Chondrocyte (in vitro differentiated cells): ENCODE results near the gene PTGES2. TPM values are rescaled to one million over a fixed set of nuclear protein-coding genes. Genes with fewer than 3 reads are reported as not detected.

ENCODE experiments used
- DNase-seq: peaks from one replicate; pipeline ENCODE4 v3.0.0; 2021; ENCODE audit warnings: mixed read lengths, low spot score
- H3K27ac Mint-ChIP-seq: one replicate; pipeline ENCODE4 v1.8.0; 2021; ENCODE audit warnings: mild to moderate bottlenecking, moderate library complexity, mixed read lengths; ENCODE audit not compliant: unreplicated experiment
- H3K27me3 Mint-ChIP-seq: 2 replicates; pipeline ENCODE4 v1.8.0; 2021; ENCODE audit warnings: low read depth, mixed read lengths
- H3K36me3 Mint-ChIP-seq: 2 replicates; pipeline ENCODE4 v1.8.0; 2021; ENCODE audit warnings: low read depth, mixed read lengths
- H3K4me1 Mint-ChIP-seq: 2 replicates; pipeline ENCODE4 v1.8.0; 2021; ENCODE audit warnings: low read depth, mild to moderate bottlenecking, mixed read lengths
- H3K4me3 Mint-ChIP-seq: one replicate; pipeline ENCODE4 v1.8.0; 2021; ENCODE audit warnings: mild to moderate bottlenecking, moderate library complexity, mixed read lengths; ENCODE audit not compliant: unreplicated experiment
- H3K9me3 Mint-ChIP-seq: 2 replicates; pipeline ENCODE4 v1.8.0; 2021; ENCODE audit warnings: low read depth, mixed read lengths
- total RNA-seq: library from RNA; stranded (reverse); gene quantifications from 3 replicates; pipeline ENCODE4 v1.2.1, GENCODE V29; 2021
- TF ChIP-seq, protein P1 (sequence below): fragments of 200-600 bp; sonication (generic); IDR thresholded peaks from 2 replicates; pipeline ENCODE4 v1.5.0; 2021; ENCODE audit warnings: antibody characterized with exemption, mild to moderate bottlenecking, moderate library complexity

PTGES2 gene
- total RNA-seq, 1 donor from 2014 or later: 49.3 TPM

DNA sequence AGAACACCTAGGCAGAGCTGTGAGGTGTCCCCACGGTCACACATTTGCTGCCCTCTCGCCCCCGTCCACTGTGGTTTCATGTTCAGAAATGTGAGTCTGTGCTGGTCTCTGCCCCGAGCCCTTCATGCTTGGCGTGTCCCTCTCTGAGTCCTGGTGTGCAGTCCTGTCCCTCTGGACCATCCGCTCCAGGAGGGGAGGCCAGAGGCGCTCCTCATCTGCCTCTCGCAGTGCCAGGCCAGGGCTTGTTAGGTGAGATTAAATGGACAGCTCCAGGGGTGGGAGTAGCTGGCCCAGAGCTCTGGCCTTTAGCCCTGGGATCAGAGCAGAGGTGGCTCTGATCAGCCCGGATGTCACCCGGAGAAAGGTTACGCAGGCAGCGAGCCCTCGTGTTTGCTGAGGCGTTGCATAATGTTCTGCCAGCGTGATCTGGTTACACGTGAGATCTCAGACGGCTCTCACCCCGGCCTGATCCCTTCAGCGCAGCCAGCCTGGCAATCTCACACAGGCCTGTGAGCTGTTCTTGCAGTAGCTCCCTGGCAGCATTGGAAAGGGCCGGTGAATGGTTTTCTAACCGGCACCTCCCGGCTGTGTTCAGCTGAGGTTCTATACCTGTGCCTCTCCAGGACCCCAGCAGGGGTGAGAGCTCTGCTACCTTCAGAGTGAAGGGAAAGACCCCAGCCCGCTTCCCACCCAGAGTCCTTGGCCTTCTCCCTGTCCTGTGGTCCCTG lies 24.5 kb downstream of the PTGES2 start:
- TF ChIP-seq, protein P1, sequence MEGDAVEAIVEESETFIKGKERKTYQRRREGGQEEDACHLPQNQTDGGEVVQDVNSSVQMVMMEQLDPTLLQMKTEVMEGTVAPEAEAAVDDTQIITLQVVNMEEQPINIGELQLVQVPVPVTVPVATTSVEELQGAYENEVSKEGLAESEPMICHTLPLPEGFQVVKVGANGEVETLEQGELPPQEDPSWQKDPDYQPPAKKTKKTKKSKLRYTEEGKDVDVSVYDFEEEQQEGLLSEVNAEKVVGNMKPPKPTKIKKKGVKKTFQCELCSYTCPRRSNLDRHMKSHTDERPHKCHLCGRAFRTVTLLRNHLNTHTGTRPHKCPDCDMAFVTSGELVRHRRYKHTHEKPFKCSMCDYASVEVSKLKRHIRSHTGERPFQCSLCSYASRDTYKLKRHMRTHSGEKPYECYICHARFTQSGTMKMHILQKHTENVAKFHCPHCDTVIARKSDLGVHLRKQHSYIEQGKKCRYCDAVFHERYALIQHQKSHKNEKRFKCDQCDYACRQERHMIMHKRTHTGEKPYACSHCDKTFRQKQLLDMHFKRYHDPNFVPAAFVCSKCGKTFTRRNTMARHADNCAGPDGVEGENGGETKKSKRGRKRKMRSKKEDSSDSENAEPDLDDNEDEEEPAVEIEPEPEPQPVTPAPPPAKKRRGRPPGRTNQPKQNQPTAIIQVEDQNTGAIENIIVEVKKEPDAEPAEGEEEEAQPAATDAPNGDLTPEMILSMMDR: no peak
- DNase-seq: no peak
- Mint-ChIP-seq H3K4me1 (peaks cover 40% of the 10 kb centered on the region), H3K4me3 (peak overlapping the region; percentile 19), H3K27ac (peak overlapping the region; percentile 51), H3K36me3 (peaks cover 39% of the 10 kb centered on the region), H3K27me3 (no peaks in the 10 kb centered on the region), H3K9me3 (no peaks in the 10 kb centered on the region)

DNA sequence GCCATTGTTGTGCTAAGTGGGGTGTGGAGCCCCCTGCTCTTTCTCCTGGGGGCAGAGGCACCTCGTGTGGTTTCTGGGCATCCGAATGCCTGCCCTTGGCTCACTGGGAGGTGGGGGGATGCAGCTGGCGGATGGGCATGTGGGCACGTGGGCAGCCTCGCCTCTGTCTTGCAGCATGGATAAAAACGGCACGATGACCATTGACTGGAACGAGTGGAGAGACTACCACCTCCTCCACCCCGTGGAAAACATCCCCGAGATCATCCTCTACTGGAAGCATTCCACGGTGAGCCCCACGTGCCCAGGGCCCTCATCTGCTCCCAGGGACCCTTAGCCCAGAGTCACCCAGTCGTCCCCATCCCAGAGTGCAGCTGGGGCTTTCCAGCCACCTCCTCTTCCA lies 25.3 kb downstream of the PTGES2 start:
- no peaks in the 10 kb centered on the region for H3K27me3 Mint-ChIP-seq
- DNase-seq: no peak
- H3K4me3 Mint-ChIP-seq: no peak overlapping the region
- no peaks in the 10 kb centered on the region for H3K9me3 Mint-ChIP-seq
- peaks cover 34% of the 10 kb centered on the region for H3K36me3 Mint-ChIP-seq
- no peak overlapping the region for H3K27ac Mint-ChIP-seq
- TF ChIP-seq, protein P1: no peak
- H3K4me1 Mint-ChIP-seq: peaks cover 47% of the 10 kb centered on the region

DNA sequence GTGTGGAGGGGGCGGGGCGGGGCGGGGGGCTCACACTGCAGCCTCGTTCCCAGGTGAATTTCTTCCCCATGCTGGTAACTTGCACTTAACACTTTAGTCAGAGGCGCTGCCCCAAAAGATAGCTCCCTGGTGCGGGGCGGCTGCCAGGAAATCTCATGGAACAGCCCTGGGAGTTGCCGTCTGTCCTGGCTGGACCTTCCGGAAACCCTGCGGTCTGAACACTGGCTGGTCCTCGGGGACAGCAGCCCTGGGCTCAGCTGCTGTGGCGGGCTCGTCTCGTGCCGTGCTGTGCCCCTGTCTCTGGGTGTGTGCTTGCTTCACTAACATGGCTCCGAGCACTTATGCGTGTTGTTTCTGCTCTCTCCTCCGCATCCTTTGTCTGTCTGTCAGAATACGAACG lies 25.8 kb downstream of the PTGES2 start:
- TF ChIP-seq, protein P1: no peak
- H3K9me3 Mint-ChIP-seq: no peaks in the 10 kb centered on the region
- DNase-seq: no peak
- H3K4me3 Mint-ChIP-seq: no peak overlapping the region
- H3K36me3 Mint-ChIP-seq: peaks cover 29% of the 10 kb centered on the region
- H3K27ac Mint-ChIP-seq: no peak overlapping the region
- H3K27me3 Mint-ChIP-seq: no peaks in the 10 kb centered on the region
- peaks cover 47% of the 10 kb centered on the region for H3K4me1 Mint-ChIP-seq

DNA sequence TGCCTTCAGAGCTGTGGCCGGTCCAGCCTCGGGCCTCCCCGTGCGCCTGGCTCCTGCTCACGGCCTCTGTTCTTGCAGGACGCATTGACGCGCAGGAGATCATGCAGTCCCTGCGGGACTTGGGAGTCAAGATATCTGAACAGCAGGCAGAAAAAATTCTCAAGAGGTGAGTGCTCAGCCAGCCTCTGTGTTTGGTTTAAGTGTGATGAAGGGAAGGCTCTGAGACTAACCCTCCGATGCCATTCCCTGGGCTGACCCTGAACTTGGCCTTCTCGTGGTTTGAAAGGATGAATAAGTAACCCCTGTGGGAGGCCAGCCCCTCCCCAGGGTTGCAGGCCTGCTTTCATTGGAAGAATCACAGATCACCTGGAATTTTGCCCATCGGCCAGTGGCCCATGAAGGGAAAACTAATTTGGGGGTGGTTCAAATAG lies 26.3 kb downstream of the PTGES2 start:
- TF ChIP-seq, protein P1: no peak
- Mint-ChIP-seq H3K36me3 (peaks cover 25% of the 10 kb centered on the region), H3K9me3 (no peaks in the 10 kb centered on the region), H3K27me3 (no peaks in the 10 kb centered on the region), H3K27ac (peak overlapping the region; percentile 65), H3K4me1 (peaks cover 47% of the 10 kb centered on the region), H3K4me3 (peak overlapping the region; percentile 97)
- DNase-seq: no peak

DNA sequence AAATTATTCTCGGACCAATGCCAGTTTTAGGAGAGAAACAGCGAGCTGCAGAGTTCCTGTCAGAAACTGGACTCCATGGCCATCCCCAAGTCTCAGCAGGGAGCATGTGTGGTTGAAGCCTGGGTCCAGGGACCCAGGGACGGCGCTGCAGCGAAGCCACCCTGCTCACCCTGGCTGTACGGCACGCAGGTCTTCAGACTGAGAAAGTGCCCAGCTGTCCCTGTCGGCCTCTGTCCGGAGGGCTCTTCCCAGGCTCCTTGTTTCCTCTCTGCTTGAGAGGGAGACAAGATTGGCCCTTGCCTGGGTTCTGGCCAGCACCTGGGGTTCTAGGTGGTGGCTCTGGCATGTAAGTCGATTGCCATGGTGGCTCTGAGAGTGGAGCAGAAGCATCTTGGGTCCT lies 26.9 kb downstream of the PTGES2 start:
- peak overlapping the region; percentile 100 for H3K27ac Mint-ChIP-seq
- DNase-seq: no peak
- no peaks in the 10 kb centered on the region for H3K27me3 Mint-ChIP-seq
- TF ChIP-seq, protein P1: no peak
- peak overlapping the region; percentile 97 for H3K4me3 Mint-ChIP-seq
- peaks cover 25% of the 10 kb centered on the region for H3K36me3 Mint-ChIP-seq
- no peaks in the 10 kb centered on the region for H3K9me3 Mint-ChIP-seq
- peaks cover 47% of the 10 kb centered on the region for H3K4me1 Mint-ChIP-seq
